GM18861 (cell line): ENCODE data around the gene NOMO2.
"Not testable (repeated sequence)": the region's sequence is repeated elsewhere in the genome, so short reads cannot be mapped to it uniquely, and the experiment has no call there.

Experiments
- ATAC-seq: cut with Tn5 transposase; IDR thresholded peaks from one replicate; pipeline ENCODE4 v1.9.1; 2021; ENCODE audit not compliant: unreplicated experiment

The NOMO2 gene

GRCh38 chr16:18561727-18562314 lies at the start of gene NOMO2:
Gene NOMO2, minus strand, starts transcription at chr16:18562097. Its CDS starts 57 bp downstream, at chr16:18562040.
- peak; percentile 89 for ATAC-seq

GRCh38 chr16:18610147-18610803 lies 48.4 kb upstream of the NOMO2 start:
- not testable (repeated sequence) for ATAC-seq

GRCh38 chr16:18608271-18608670 lies 46.4 kb upstream of the NOMO2 start:
- ATAC-seq = not testable (repeated sequence)

GRCh38 chr16:18603572-18604246 lies 41.8 kb upstream of the NOMO2 start:
- ATAC-seq = not testable (repeated sequence)

GRCh38 chr16:18598582-18598981 lies 36.7 kb upstream of the NOMO2 start:
- not testable (repeated sequence) for ATAC-seq

GRCh38 chr16:18597734-18598133 lies 35.8 kb upstream of the NOMO2 start:
- not testable (repeated sequence) for ATAC-seq

GRCh38 chr16:18597319-18597718 lies 35.4 kb upstream of the NOMO2 start:
- not testable (repeated sequence) for ATAC-seq

GRCh38 chr16:18595796-18596195 lies 33.9 kb upstream of the NOMO2 start:
- not testable (repeated sequence) for ATAC-seq

GRCh38 chr16:18594880-18595279 lies 33.0 kb upstream of the NOMO2 start:
- not testable (repeated sequence) for ATAC-seq

GRCh38 chr16:18593904-18594303 lies 32.0 kb upstream of the NOMO2 start:
- ATAC-seq = not testable (repeated sequence)

GRCh38 chr16:18592982-18593381 lies 31.1 kb upstream of the NOMO2 start:
- not testable (repeated sequence) for ATAC-seq

- ATAC-seq = not testable (repeated sequence)
Measured at GRCh38 chr16:18591908-18592307, 30.0 kb upstream of the NOMO2 start.

- ATAC-seq = not testable (repeated sequence)
Measured at GRCh38 chr16:18591441-18591840, 29.5 kb upstream of the NOMO2 start.

GRCh38 chr16:18589806-18590205 lies 27.9 kb upstream of the NOMO2 start:
- not testable (repeated sequence) for ATAC-seq

- ATAC-seq = not testable (repeated sequence)
Measured at GRCh38 chr16:18586560-18587540, 25.0 kb upstream of the NOMO2 start.

GRCh38 chr16:18585789-18586188 lies 23.9 kb upstream of the NOMO2 start:
- not testable (repeated sequence) for ATAC-seq

- no peak for ATAC-seq
Measured at GRCh38 chr16:18582902-18583301, 21.0 kb upstream of the NOMO2 start.

GRCh38 chr16:18580396-18580795 lies 18.5 kb upstream of the NOMO2 start:
- not testable (repeated sequence) for ATAC-seq

GRCh38 chr16:18579261-18579660 lies 17.4 kb upstream of the NOMO2 start:
- not testable (repeated sequence) for ATAC-seq

GRCh38 chr16:18577942-18578341 lies 16.0 kb upstream of the NOMO2 start:
- ATAC-seq = not testable (repeated sequence)

- not testable (repeated sequence) for ATAC-seq
Measured at GRCh38 chr16:18575945-18576344, 14.0 kb upstream of the NOMO2 start.
